ENCODE data around the gene LRRN2. TPM values are rescaled to one million over a fixed set of nuclear protein-coding genes. Genes with fewer than 3 reads are reported as not detected.

Gene LRRN2
- total RNA-seq, 1 experiment from 2014 or later, result 5.8 TPM

DNA sequence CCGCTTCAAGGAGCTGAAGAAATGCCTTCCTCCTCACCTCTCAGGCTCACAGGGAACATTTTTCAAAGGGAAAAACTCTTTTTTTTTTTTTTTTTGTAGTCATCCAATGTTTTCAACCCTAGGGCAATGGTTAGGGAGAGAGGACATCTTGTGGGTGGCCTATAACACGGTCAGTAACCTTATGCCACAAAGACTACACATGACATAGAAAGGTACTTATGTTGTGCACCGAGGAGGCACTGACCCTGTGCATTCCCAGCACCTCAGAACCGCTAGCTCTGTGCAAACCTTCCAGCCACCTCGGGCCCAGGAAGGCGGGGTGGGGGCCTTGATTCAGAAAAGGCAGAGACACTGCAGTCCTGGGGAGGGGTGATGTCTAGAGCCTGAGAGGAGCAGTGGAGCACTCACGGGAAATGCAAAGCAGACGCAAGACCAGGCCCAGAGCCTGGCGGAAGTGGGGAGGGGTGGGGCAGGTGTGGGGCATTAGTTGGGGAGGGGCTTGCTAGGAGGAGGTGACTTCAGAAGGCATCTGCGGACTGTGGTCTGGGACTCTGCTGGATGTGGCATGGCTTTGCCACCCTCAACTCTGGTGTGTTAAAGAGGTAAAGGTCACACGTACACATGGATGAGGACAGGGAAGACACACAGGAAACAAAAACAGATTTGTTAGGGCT is 100.7 kb downstream of the LRRN2 start:
- Histone ChIP-seq H3K23me2 (ENCODE audit: insufficient read length, low read depth, low read length, poor library complexity, severe bottlenecking) (no peaks in the 10 kb centered on the region), H3K14ac (ENCODE audit: insufficient read depth, low read length) (no peak overlapping the region), H3K4me2 (ENCODE audit: insufficient read depth, insufficient read length, low read length) (no peak overlapping the region), H3K56ac (ENCODE audit: insufficient read length, low read depth, low read length) (no peak overlapping the region), H4K8ac (replicated peaks; ENCODE audit: insufficient read length, low read depth, low read length) (no peak overlapping the region), H4K91ac (ENCODE audit: insufficient read length, low read depth, low read length) (no peak overlapping the region), H2BK15ac (ENCODE audit: low read depth, low read length) (no peak overlapping the region), H3K27ac (ENCODE audit: insufficient read length, low read depth, low read length) (no peak overlapping the region), H3K4ac (ENCODE audit: low read depth, low read length) (no peak overlapping the region), H3K79me2 (ENCODE audit: insufficient read depth, low read length) (no peaks in the 10 kb centered on the region), H3K23ac (ENCODE audit: insufficient read length, low read depth, low read length) (no peak overlapping the region), H3K9ac (ENCODE audit: extremely low read depth, insufficient read length, low read length) (no peak overlapping the region), H4K20me1 (ENCODE audit: control insufficient read depth, insufficient read depth, insufficient read length) (no peaks in the 10 kb centered on the region), H3K27me3 (ENCODE audit: insufficient read depth, low read length) (no peaks in the 10 kb centered on the region), H3K9me3 (ENCODE audit: control insufficient read depth, low read depth, low read length) (no peaks in the 10 kb centered on the region), H3K4me1 (ENCODE audit: insufficient read depth, low read length) (peaks cover 11% of the 10 kb centered on the region), H3K18ac (ENCODE audit: insufficient read length, low read depth, low read length) (no peak overlapping the region), H4K5ac (ENCODE audit: insufficient read length, low read depth, low read length) (no peak overlapping the region), H2BK12ac (ENCODE audit: insufficient read length, low read depth, low read length) (no peak overlapping the region), H2BK120ac (ENCODE audit: low read depth, low read length, poor library complexity, severe bottlenecking) (no peak overlapping the region), H3K79me1 (ENCODE audit: insufficient read depth, low read depth, low read length, poor library complexity, severe bottlenecking) (no peaks in the 10 kb centered on the region), H2BK20ac (ENCODE audit: low read depth, low read length, poor library complexity, severe bottlenecking) (no peak overlapping the region), H2AK5ac (ENCODE audit: insufficient read length, low read length) (no peak overlapping the region), H2BK5ac (ENCODE audit: insufficient read length, low read length) (no peak overlapping the region), H3T11ph (ENCODE audit: low read length) (no peak overlapping the region), H2AFZ (ENCODE audit: low read length) (no peak overlapping the region)
- peaks cover 3% of the 10 kb centered on the region for H3K27me3 Mint-ChIP-seq (ENCODE audit: low read depth)
- peak; percentile 79 for DNase-seq
- no peak for TF ChIP-seq CTCF (conservative IDR thresholded peaks at IDR 0.05)
- H3K4me1 Mint-ChIP-seq, result peaks cover 25 to 37% of the 10 kb centered on the region in 2 experiments
- no peaks in the 10 kb centered on the region; a peak in 2 of 5 replicates for H3K9me3 Mint-ChIP-seq
- no peak overlapping the region for H3K27ac Mint-ChIP-seq
- no CpG with 5 or more reads among the region's 11 CpGs for WGBS (ENCODE audit: extremely low coverage, insufficient read length, low lambda C conversion rate)
- H3K4me3 Mint-ChIP-seq, result no peak overlapping the region
- H3K36me3 Mint-ChIP-seq (ENCODE audit: insufficient read depth in 1 of 3, low read depth in 3 of 3), result no peaks in the 10 kb centered on the region
